Stimulated activated naive CD8-positive, alpha-beta T cell treated with anti-CD3 and anti-CD28 coated beads, Interleukin-15, amount 100 ng/mL, for 72 hours (primary cell): ENCODE measurements around the gene ZNF316.

Experiments used
- ATAC-seq: fragments of 150-1000 bp; cut with Tn5 transposase; 2 replicates; pipeline ENCODE4 v1.10.0; 2021; ENCODE audit warnings: mild to moderate bottlenecking, moderate library complexity
- DNase-seq, 2 donors: peaks; one replicate each; pipeline ENCODE4 v3.0.0; 2021 to 2022
- H3K27ac Mint-ChIP-seq, 2 donors: one replicate each; pipeline ENCODE4 v1.8.0; 2022; ENCODE audit warnings: mild to moderate bottlenecking in 2 of 2, mixed read lengths in 2 of 2, moderate library complexity in 2 of 2
- H3K27me3 Mint-ChIP-seq: one replicate; pipeline ENCODE4 v1.8.0; 2022; ENCODE audit warnings: mixed read lengths
- H3K4me1 Mint-ChIP-seq: one replicate; pipeline ENCODE4 v1.8.0; 2022; ENCODE audit warnings: mild to moderate bottlenecking, mixed read lengths
- H3K4me3 Mint-ChIP-seq, 2 donors: one replicate each; pipeline ENCODE4 v1.8.0; 2022; ENCODE audit warnings: mild to moderate bottlenecking in 2 of 2, mixed read lengths in 2 of 2, moderate library complexity in 1 of 2
- H3K9me3 Mint-ChIP-seq, 2 donors: one replicate each; pipeline ENCODE4 v1.8.0; 2022; ENCODE audit warnings: mixed read lengths in 2 of 2

ZNF316 gene

DNA sequence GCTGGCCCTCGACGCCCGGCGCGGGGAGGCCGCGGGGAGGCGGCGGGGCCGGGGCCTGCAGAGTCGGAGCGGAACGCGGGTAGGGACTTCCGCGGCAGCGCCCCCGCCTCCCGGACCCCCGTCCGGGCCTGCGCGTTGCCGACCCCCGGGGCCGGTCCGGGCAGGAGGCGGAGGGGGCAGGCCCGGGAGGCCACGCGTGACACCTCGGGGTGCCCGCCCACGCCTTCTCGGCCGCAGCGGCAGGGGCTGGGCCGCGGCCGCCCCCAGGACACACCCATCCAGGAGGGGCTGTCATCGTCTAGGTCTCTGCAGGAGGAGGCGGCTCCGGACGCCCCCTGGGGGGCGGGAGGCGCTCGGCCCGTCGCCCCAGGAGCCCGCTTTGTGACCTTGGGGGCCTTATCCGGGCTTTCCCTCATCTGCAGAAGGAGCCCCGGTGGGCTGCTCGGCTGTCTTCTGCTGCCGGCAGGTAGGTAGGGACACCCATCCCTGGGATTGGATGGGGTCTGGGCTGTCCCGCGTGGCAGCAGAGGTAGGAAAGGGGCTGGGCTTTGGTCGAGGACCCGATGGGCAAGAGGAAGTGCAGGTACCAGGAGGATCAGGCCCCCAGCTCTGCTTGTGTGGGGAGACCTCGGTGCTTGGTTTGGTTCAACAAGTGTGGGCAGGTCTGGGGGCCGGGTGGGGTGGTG is 569 bp downstream of the ZNF316 start:
- Mint-ChIP-seq H3K27ac (peak overlapping the region; percentile 43 to 84), H3K27me3 (no peaks in the 10 kb centered on the region), H3K4me3 (peak overlapping the region; percentile 93 to 97), H3K9me3 (peaks cover 0 to 9% of the 10 kb centered on the region in 2 donors), H3K4me1 (peaks cover 48% of the 10 kb centered on the region)
- DNase-seq, result peak; percentile 78 to 80
- ATAC-seq, result peak; percentile 87

DNA sequence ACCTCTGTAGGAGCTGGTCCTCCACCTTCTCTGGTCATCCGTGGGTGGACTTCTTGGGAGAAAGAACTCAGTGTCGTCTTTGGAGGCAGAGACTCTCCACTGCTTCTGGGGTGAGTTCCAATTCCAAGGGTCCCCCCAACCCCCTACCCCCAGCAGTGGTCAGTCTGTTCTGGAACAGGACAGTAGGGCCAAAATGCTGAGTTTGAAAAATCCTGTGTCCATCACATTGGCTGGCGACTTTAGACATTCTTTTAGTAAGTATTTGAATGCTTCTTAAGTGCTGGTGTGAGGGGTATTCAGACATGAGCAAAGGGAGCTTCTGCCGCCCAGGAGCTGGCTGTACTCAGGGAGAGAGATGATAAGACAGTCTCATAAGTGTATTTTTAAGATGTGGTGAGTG is 1.9 kb downstream of the ZNF316 start:
- DNase-seq (no peak), ATAC-seq (no peak)
- H3K27ac Mint-ChIP-seq, result peak overlapping the region in 1 of 2 donors; percentile 39
- peaks cover 0 to 9% of the 10 kb centered on the region in 2 donors for H3K9me3 Mint-ChIP-seq
- no peaks in the 10 kb centered on the region for H3K27me3 Mint-ChIP-seq
- peak overlapping the region; percentile 93 to 97 for H3K4me3 Mint-ChIP-seq
- H3K4me1 Mint-ChIP-seq, result peaks cover 48% of the 10 kb centered on the region

DNA sequence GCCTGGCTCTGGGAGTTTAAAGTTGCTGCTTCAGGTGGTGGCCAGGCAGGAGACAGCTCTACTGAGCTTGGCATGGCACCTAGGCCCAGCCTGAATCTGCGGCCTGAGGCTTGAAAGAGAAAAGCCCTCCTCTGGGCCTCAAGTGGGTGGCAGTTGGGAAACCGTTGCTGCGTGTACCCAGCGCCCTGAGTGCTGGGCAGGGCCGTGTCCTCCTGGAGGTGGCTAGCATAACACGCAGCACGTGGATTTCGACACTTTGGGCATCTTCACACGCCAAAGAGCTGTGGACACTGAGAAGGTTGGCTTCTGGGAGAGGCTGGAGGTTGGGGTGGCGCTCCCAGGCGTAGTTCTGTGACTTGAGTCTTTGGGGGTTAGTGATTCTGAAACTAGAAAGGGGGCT is 2.5 kb downstream of the ZNF316 start:
- DNase-seq (no peak), ATAC-seq (no peak)
- Mint-ChIP-seq H3K9me3 (peaks cover 0 to 9% of the 10 kb centered on the region in 2 donors), H3K27me3 (no peaks in the 10 kb centered on the region), H3K4me1 (peaks cover 48% of the 10 kb centered on the region), H3K27ac (peak overlapping the region in 1 of 2 donors; percentile 31), H3K4me3 (no peak overlapping the region)

DNA sequence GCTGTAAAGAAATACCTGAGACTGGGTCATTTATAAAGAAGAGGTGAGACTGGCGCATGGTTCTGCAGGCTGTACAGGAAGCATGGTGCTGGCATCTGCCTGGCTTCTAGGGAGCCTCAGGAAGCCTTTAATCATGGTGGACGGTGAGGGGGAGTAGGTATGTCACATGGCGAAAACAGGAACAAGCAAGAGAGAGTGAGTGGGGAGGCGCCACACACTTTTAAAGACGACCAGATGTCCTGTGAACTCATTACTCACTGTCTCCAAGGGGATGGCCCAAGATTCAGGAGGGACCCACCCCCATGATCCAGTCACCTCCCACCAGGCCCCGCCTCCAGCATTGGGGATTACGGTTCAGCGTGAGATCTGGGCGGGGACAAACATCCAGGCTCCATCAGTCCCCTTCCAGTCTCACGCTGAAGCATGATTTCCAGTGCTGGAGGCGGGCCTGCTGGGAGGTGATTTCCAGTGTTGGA is 3.2 kb downstream of the ZNF316 start:
- Mint-ChIP-seq H3K4me1 (peaks cover 48% of the 10 kb centered on the region), H3K9me3 (peaks cover 0 to 9% of the 10 kb centered on the region in 2 donors), H3K4me3 (no peak overlapping the region), H3K27me3 (no peaks in the 10 kb centered on the region), H3K27ac (peak overlapping the region; percentile 55)
- ATAC-seq, result no peak
- no peak for DNase-seq

DNA sequence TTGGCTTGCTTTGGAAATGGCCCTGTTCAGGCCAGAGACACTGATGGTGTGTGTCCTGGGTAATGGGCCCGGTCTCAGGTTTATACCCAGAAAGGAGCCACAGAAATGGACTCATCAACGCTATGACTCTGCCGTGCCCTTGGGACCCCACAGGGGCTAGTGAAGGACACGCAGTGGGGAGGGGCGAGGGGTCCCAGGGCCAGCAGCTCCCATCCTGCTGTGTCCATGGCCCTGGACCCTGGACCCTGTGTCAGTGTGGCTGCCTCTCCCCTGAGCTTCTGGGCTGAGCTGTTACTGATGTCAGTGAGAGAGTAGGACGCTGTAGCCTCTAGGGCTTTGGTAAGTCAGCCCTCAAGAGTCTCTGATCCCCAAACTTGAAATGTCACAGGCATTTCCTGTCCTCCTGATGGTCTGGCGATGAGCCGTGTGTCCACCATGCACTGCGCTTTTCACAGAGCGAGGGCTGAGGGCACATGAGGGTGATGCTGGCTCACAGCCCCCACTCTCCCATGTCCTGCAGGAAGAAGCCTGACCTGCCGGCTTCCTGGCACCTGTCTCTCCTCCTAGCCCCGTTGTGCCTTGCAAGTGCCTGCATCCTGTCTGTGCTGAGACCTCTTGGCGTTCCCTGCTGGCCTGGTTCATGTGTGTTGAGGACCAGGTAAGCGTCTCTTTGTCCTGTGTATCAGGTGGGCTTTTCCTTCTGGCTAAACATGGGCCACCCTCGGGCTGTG is 4.4 kb downstream of the ZNF316 start:
- DNase-seq (no peak), ATAC-seq (no peak)
- Mint-ChIP-seq H3K27me3 (no peaks in the 10 kb centered on the region), H3K4me1 (peaks cover 43% of the 10 kb centered on the region), H3K9me3 (peaks cover 0 to 9% of the 10 kb centered on the region in 2 donors), H3K27ac (peak overlapping the region in 1 of 2 donors; percentile 50), H3K4me3 (no peak overlapping the region)

DNA sequence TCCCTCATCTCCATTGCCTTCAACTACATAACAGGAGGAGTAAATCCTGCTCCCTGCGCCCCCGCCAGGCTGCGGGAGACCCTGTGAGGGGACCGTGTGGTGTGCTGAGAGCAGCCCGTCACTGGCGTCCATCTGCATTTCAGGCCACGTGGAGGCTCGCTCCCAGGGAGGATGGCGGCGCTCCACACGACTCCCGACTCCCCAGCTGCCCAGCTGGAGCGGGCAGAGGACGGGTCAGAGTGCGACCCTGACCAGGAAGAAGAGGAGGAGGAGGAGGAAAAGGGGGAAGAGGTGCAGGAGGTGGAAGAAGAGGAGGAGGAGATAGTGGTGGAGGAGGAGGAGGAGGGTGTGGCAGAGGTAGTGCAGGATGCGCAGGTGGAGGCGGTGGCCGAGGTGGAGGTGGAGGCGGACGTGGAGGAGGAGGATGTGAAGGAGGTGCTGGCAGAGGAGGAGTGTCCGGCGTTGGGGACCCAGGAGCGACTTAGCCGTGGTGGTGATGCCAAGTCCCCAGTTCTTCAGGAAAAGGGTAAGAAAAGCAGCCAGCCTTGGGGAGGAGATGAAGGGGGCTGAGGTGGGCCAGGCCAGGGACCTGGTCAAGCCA is 5.2 kb downstream of the ZNF316 start:
- Mint-ChIP-seq H3K9me3 (peaks cover 0 to 9% of the 10 kb centered on the region in 2 donors), H3K27ac (peak overlapping the region in 1 of 2 donors; percentile 88), H3K4me1 (peaks cover 41% of the 10 kb centered on the region), H3K4me3 (no peak overlapping the region), H3K27me3 (no peaks in the 10 kb centered on the region)
- no peak for ATAC-seq
- DNase-seq, result no peak

DNA sequence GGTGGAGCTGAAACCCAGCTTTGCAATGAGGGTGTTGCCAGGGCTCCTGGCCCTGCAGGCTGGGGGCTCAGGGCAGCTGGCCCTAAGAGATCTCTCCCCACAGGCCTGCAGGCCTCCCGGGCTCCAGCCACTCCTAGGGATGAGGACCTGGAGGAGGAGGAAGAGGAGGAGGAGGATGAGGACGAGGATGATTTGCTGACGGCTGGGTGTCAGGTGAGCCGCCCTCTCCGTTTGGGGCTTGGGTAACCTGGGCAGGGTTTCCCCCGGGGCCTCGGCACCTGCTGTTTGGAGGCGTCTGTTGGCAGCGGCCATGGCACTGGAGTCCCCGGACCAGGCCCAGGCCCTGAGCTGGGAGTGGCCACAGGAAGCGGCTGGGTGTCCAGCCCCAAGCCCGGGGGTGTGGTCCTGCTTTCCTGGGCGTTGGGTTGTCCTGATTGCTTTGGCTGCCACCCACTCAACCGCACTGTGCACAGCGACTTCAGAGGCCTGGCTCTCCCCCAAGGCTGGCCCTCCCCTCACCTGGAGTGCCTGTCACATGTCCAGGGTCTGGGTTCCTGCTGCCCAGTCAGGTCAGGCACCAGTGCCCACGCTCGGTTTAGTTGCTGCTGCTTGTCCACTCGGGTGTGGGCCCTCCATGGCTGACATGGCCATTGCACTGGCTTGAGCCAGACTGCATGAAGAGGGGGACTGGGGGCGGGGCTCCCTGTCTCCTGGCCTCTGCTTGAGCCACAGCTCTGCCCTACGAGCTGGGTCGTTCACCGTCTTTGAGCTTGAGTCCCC is 5.9 kb downstream of the ZNF316 start:
- no peak for ATAC-seq
- H3K27me3 Mint-ChIP-seq, result no peaks in the 10 kb centered on the region

DNA sequence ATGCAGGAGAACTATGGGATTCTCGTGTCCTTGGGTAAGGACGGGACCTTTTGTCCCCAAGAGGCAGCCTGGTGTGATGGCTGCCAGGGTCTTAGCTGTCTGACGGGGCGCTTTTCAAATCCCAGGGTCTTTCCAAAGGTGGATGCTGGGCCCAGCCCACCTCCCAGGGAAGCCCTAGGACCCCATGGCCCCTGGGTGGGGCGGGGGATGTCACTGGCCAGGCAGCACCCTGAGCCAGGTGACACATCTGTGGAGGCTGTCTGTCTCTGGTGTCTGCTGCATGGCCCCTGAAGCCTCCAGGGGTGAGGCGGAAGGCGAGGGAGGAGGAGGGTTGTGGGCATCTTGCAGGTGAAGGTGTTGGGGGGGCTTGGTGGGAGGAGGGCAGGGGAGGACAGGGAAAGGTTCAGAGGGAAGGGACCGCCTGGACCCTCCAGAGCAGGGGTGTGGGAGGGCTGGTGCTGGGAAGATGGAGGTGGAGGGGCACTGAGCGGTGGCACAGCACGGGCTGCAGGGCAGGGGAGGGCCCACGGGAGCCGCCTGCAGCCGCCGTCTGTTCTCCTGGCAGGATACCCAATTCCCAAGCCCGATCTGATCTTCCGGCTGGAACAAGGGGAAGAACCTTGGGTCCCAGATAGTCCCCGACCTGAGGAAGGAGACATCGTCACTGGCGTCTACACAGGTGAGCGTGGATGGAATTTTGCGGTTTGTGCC is 7.0 kb downstream of the ZNF316 start:
- Mint-ChIP-seq H3K27me3 (no peaks in the 10 kb centered on the region), H3K4me1 (peaks cover 26% of the 10 kb centered on the region), H3K27ac (peak overlapping the region in 1 of 2 donors; percentile 37), H3K4me3 (no peak overlapping the region), H3K9me3 (peaks cover 0 to 9% of the 10 kb centered on the region in 2 donors)
- peak; percentile 16 for ATAC-seq
- no peak for DNase-seq

More for the DNA sequence above, 5.9 kb downstream of the ZNF316 start:
- Mint-ChIP-seq H3K9me3 (peaks cover 0 to 9% of the 10 kb centered on the region in 2 donors), H3K4me1 (peaks cover 37% of the 10 kb centered on the region), H3K27ac (peak overlapping the region; percentile 37 to 74), H3K4me3 (no peak overlapping the region)
- DNase-seq, result no peak

DNA sequence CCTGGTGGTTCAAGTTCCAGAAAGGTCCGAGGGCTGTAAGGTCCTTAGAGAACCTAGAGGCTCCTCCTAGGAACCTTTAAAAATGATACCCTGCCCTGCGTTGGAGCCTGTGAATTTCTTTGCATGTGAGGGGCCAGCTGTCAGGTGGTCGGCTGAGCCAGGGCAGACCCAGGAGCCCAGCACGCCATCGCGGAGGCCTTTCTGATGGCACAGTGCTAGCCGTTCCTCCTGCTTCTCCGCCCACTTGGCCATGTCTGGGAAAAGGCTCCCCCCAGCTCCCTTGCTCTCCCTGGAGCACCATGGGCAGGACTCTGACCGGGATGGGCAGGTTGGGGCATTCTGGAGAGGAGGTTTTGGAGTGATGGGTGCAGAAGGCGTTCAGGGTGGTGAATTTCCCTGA is 7.6 kb downstream of the ZNF316 start:
- no peak for ATAC-seq
- Mint-ChIP-seq H3K4me3 (no peak overlapping the region), H3K4me1 (peaks cover 20% of the 10 kb centered on the region), H3K27me3 (no peaks in the 10 kb centered on the region), H3K9me3 (peaks cover 0 to 8% of the 10 kb centered on the region in 2 donors), H3K27ac (no peak overlapping the region)
- DNase-seq, result no peak

DNA sequence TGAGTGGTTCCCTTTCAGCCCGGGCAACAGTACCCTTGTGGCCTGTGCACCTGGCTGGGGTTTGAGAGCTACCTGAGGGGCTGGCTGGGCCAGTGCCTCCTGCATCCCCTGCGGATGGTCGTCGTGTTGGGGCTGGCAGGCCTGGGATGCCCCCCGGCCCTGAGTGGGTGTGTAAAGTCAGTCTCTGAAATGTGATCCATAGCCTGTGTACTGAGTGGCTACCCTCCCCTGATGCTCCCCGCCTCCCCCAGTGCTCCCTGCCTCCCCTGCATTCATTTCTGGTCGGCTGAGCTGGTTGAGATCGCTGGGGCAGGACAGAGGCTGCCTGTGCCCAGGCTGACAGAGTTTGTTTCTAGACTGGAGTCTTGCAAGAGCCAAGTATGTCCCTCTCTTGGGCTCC is 9.3 kb downstream of the ZNF316 start:
- no peak for DNase-seq
- Mint-ChIP-seq H3K27ac (peak overlapping the region in 1 of 2 donors; percentile 91), H3K9me3 (peaks cover 0 to 9% of the 10 kb centered on the region in 2 donors), H3K4me1 (peaks cover 9% of the 10 kb centered on the region), H3K4me3 (no peak overlapping the region), H3K27me3 (no peaks in the 10 kb centered on the region)
- no peak for ATAC-seq

DNA sequence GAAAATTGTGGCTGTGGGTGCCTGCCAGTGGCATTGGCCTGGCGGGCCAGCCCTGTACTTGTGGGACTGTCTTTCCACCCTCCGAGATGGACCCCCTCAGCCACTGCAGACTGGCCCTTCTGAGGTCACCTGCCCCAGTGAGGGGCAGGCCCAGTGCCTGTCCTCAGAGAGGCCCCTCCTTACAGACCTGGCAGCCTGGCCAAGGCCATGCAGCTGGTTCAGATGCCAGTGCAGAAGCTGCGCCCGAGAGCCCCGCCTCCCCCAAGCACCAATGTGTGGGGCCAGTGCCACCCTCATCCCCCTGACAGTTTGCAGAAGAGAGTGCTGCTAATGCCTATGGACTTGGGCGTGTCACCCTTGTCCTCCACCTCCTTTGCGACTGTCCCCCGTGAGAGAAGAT is 10.0 kb downstream of the ZNF316 start:
- H3K27me3 Mint-ChIP-seq, result no peaks in the 10 kb centered on the region
- ATAC-seq (peak; percentile 8), DNase-seq (no peak)
- no peak overlapping the region for H3K4me3 Mint-ChIP-seq
- H3K27ac Mint-ChIP-seq, result peak overlapping the region in 1 of 2 donors; percentile 27
- peaks cover 0 to 9% of the 10 kb centered on the region in 2 donors for H3K9me3 Mint-ChIP-seq
- peaks cover 4% of the 10 kb centered on the region for H3K4me1 Mint-ChIP-seq

DNA sequence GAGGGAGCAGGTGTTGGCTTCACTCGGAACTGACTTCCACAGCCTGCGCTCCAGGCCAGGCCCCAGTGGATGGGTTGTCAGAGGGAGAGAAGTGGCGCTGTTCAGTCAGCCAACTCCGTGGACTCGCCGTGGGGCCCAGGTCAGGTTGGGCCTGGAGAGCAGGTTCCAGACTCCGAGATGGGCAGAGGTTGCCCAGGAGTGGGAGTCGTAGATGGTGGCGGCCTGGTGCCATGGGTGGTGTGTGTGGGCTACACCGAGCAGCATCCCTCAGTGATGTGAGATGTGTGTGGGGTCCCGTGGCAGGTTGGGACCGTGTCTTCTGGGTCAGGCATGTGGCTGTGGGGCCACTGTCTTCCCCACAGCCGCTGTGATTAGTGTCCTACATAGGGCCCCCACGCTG is 10.4 kb downstream of the ZNF316 start:
- Mint-ChIP-seq H3K9me3 (peaks cover 0 to 9% of the 10 kb centered on the region in 2 donors), H3K27ac (no peak overlapping the region), H3K4me1 (no peaks in the 10 kb centered on the region), H3K4me3 (no peak overlapping the region), H3K27me3 (no peaks in the 10 kb centered on the region)
- DNase-seq, result no peak
- no peak for ATAC-seq

DNA sequence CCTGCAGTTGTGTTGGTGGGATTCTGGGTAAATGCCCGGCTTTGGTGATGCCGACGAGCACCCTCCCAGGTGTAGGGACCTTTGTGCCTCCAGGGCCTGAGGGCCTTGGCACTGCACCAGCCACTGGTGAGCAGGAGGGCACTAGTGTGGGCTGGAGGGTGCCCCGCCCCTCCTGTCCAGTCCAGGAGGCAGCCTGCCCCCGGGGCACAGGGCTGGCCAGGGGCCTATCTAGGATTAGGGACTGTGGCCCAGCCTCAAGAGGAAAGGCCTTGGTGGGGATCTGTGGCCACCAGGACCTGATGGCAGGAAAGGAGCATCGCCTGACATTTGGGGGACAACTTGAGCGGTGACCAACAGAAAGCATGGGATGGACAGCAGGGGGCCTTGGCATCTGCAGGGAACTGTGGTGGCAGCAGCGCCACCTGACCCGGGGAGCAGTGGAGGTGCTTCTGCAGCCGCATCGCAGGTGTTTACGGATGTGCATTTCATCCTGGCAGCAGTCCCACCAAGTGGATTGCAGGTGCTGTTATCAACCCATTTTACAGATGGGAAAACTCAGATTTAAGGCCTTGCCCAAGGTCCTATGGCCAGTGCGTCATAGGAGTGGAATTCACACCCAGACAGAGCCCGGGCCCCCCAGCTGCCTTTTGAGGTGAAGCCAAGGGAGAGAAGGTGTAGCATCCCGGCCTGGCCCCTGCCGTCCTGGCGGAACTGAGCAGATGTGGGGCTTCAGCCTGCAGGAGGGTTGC is 11.1 kb downstream of the ZNF316 start:
- Mint-ChIP-seq H3K9me3 (peaks cover 0 to 9% of the 10 kb centered on the region in 2 donors), H3K4me3 (no peak overlapping the region), H3K27ac (peak overlapping the region in 1 of 2 donors; percentile 5), H3K27me3 (no peaks in the 10 kb centered on the region), H3K4me1 (no peaks in the 10 kb centered on the region)
- DNase-seq (no peak), ATAC-seq (no peak)

DNA sequence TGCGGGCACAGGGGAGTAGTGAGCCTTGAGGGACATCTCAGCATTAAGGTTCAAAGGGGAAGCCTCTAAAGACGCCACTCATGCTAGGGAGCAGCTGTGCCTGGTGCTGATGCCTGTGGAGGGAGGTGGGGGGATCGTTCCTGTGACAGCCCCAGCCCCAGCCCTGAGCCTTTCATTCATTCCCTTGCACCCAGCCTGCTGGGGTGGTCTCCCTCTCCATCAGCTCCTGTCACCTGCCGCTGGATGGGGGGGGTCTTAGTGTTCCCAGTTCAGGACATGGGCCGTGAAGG is 11.6 kb downstream of the ZNF316 start:
- no peak for DNase-seq
- Mint-ChIP-seq H3K9me3 (peaks cover 0 to 9% of the 10 kb centered on the region in 2 donors), H3K4me1 (no peaks in the 10 kb centered on the region), H3K27ac (no peak overlapping the region), H3K27me3 (no peaks in the 10 kb centered on the region), H3K4me3 (no peak overlapping the region)
- no peak for ATAC-seq
